WERI-Rb-1 (cell line): ENCODE measurements around the gene LHFPL6.

Experiments
- DNase-seq: peaks from one replicate; pipeline ENCODE4 v3.0.0-alpha.2; 2020
- H3K27ac ChIP-seq: fragments of 250-450 bp; sonication (Bioruptor Pico); 2 replicates; pipeline ENCODE4 v1.5.1; 2020; ENCODE audit warnings: mild to moderate bottlenecking, moderate library complexity
- H3K27me3 ChIP-seq: fragments of 250-450 bp; sonication (Bioruptor Pico); 2 replicates; pipeline ENCODE4 v1.5.1; 2021; ENCODE audit warnings: mild to moderate bottlenecking, low read depth, moderate library complexity; ENCODE audit not compliant: insufficient read depth, severe bottlenecking
- H3K36me3 ChIP-seq: fragments of 250-450 bp; sonication (Bioruptor Pico); 2 replicates; pipeline ENCODE4 v1.5.1; 2020; ENCODE audit warnings: mild to moderate bottlenecking, moderate library complexity
- H3K4me3 ChIP-seq: 2 replicates; pipeline ENCODE4 v1.5.1; 2011; ENCODE audit warnings: low read depth, mild to moderate bottlenecking, control low read depth, low read length
- H3K9me3 ChIP-seq: fragments of 250-450 bp; sonication (Bioruptor Pico); 2 replicates; pipeline ENCODE4 v1.5.1; 2021; ENCODE audit warnings: mild to moderate bottlenecking, moderate library complexity; ENCODE audit not compliant: severe bottlenecking
- TF ChIP-seq, protein P1 (sequence below): IDR thresholded peaks from 2 replicates; pipeline ENCODE4 v1.5.1; 2011; ENCODE audit warnings: low read depth, mild to moderate bottlenecking, control low read depth, inconsistent platforms, low read length

Gene LHFPL6

DNA sequence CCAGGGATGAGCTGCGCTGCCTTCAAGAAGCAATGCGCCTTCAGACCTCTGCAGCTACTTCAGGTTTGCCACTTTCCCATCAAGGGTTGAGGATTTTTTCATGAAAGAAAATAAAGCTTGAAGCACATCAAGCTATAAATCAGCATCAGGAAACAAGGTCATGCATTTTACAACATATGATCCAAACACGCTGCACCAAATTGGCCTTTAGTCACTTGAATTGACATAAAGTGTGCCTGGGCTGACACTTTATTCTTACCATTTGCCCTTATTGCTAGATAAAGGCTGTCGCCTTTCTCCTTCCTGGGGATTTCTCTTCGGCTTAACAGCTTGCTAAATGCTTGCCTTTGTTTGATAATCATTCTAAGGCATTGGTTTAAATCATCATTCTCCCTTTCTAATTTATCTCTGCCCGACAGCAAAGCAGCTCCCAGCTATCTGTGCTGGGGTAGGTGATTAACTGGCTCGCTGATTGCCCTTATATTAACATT is 87.7 kb downstream of the LHFPL6 start:
- TF ChIP-seq, protein P1, sequence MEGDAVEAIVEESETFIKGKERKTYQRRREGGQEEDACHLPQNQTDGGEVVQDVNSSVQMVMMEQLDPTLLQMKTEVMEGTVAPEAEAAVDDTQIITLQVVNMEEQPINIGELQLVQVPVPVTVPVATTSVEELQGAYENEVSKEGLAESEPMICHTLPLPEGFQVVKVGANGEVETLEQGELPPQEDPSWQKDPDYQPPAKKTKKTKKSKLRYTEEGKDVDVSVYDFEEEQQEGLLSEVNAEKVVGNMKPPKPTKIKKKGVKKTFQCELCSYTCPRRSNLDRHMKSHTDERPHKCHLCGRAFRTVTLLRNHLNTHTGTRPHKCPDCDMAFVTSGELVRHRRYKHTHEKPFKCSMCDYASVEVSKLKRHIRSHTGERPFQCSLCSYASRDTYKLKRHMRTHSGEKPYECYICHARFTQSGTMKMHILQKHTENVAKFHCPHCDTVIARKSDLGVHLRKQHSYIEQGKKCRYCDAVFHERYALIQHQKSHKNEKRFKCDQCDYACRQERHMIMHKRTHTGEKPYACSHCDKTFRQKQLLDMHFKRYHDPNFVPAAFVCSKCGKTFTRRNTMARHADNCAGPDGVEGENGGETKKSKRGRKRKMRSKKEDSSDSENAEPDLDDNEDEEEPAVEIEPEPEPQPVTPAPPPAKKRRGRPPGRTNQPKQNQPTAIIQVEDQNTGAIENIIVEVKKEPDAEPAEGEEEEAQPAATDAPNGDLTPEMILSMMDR, result no peak
- Histone ChIP-seq H3K9me3 (no peaks in the 10 kb centered on the region), H3K27me3 (no peaks in the 10 kb centered on the region), H3K36me3 (no peaks in the 10 kb centered on the region), H3K4me3 (no peak overlapping the region), H3K27ac (peak overlapping the region; percentile 66)
- DNase-seq, result peak; percentile 12

DNA sequence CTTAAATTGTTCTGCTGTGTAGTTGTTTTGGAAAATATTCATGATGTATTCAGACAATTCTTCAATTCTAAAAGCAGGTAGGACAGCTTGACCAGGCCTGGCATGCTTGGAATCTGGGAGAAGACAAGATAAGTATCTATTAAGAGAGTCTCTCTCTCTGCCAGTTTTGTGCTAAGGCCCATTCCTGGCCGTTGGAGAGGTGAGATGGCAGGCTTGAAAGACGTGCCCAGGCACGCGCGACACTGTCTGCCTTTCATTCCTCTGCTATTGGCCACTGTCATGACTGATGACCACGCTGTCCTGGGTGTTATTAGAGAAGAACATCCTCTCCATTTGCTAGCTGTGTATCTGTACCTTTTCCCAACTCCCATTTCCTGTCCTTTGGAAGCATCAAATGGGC is 90.3 kb downstream of the LHFPL6 start:
- Histone ChIP-seq H3K27ac (no peak overlapping the region), H3K36me3 (no peaks in the 10 kb centered on the region), H3K4me3 (no peak overlapping the region), H3K9me3 (no peaks in the 10 kb centered on the region), H3K27me3 (no peaks in the 10 kb centered on the region)
- DNase-seq, result no peak
- TF ChIP-seq, protein P1, result no peak

DNA sequence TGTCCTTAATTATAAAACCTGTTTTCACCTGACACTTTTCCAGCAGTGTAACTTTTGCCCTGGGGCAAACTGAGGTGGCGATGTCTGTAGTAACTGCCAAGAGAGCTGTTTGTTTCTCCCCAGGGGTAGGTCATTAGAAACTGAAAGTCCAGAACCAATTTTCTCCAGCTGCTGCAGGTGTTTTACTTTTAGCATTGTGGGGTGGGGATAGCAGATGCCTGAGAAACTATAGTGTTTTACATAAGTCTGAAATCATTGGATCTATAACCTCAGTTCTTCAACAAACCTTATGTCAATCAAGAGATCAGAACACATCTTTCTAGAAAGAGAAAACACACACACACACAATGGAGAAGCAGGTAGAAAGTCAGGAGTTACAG is 92.7 kb downstream of the LHFPL6 start:
- H3K27me3 ChIP-seq, result no peaks in the 10 kb centered on the region
- no peak overlapping the region for H3K4me3 ChIP-seq
- H3K9me3 ChIP-seq, result no peaks in the 10 kb centered on the region
- TF ChIP-seq, protein P1, result no peak
- H3K27ac ChIP-seq, result no peak overlapping the region
- DNase-seq, result no peak
- H3K36me3 ChIP-seq, result no peaks in the 10 kb centered on the region

DNA sequence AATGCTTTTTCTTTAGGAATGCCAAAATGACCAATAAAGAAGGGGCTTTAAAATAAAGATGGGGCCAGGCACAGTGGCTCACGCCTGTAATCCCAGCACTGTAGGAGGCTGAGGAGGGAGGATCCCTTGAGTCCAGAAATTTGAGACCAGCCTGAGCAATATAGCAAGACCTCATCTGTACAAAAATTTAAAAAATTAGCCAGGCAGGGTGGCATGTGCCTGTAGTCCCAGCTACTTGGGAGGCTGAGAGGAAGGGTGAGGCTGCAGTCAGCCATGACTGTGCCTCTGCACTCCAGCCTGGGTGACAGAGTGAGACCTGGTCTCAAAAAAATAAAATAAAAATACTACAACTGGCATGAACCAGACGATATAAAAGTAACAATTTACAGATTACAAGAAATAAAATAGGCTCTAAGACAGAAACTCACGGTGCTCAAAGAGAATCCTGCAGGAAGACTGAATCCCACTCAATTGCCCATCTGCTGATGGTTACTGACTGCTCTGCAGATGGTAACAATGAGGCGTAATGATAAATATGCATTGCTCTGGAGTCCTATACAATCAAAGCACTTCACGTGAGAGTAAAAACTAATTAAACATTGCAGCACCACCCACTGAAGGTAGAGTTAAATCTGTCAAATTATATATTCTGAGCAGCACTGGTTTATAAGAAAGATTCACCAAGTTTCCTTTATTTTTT is 93.2 kb downstream of the LHFPL6 start:
- TF ChIP-seq, protein P1, result no peak
- Histone ChIP-seq H3K4me3 (no peak overlapping the region), H3K9me3 (no peaks in the 10 kb centered on the region), H3K27ac (no peak overlapping the region), H3K36me3 (no peaks in the 10 kb centered on the region), H3K27me3 (no peaks in the 10 kb centered on the region)
- DNase-seq, result no peak

DNA sequence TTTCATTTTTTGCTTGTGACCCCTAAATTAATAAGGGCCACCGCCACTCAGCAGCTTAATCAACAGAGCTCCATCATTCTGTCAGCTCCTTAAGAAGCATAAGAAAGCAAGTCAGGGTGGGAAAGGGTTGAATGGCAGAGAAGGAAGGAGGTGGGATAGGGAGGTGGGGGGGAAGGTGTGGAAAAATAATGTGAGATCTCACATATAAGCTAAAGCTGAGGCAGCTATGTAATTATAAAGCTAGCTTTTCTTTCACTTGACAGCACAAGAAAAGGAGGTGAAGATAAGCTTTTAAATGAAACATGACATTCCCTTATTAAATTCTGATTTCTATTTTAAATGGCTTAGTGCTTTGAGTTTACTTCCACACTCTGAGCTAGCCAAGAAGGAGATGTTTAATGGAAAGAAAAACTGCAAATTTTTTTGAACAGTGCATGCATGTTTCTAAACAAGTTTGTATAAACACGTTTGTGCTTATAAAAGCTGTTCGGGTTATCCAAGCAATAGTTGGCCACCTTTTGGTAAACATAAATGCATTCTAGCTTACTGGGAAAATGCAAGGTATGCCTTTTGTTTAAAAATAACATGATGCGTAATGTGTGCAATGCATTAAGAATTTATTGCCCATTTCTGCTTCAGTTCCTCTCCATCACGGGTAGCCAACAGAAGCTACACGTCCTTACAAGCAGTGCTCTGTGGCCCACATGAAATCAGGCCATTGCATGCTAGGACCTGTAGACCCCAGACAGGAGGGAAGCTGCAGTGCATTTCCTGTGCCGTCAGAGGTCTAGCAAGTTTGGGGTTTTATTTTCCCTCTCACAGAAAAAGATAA is 96.2 kb downstream of the LHFPL6 start:
- no peaks in the 10 kb centered on the region for H3K27me3 ChIP-seq
- no peak overlapping the region for H3K27ac ChIP-seq
- TF ChIP-seq, protein P1, result no peak
- no peak overlapping the region for H3K4me3 ChIP-seq
- no peaks in the 10 kb centered on the region for H3K36me3 ChIP-seq
- no peak for DNase-seq
- H3K9me3 ChIP-seq, result no peaks in the 10 kb centered on the region
